ENCODE measurements around the gene HDAC7.
"Not testable (repeated sequence)": the region's sequence is repeated elsewhere in the genome, so short reads cannot be mapped to it uniquely, and the experiment has no call there.

Gene HDAC7

GRCh38 chr12:47849261-47849660 is 29.6 kb upstream of the HDAC7 start:
- no peak for DNase-seq

DNA sequence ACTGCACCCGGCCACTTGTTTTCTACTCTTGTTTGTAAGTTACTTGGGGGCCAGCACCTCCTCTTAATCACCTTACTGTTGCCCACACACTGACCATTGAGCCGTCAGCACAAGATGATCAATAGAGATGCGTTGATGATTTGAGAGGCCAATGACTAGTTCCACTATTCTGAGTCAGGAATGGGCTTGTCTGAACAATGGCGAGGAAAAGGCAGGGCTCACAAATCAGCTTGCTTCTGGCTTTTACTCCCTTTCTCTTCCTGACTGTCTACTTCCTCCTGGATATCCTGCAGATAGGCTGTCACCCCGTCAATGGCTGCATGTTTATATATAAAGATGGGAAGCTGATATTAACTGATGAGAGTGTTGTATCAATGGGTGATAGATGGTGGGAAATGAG is 29.1 kb upstream of the HDAC7 start:
- no peak for DNase-seq

DNA sequence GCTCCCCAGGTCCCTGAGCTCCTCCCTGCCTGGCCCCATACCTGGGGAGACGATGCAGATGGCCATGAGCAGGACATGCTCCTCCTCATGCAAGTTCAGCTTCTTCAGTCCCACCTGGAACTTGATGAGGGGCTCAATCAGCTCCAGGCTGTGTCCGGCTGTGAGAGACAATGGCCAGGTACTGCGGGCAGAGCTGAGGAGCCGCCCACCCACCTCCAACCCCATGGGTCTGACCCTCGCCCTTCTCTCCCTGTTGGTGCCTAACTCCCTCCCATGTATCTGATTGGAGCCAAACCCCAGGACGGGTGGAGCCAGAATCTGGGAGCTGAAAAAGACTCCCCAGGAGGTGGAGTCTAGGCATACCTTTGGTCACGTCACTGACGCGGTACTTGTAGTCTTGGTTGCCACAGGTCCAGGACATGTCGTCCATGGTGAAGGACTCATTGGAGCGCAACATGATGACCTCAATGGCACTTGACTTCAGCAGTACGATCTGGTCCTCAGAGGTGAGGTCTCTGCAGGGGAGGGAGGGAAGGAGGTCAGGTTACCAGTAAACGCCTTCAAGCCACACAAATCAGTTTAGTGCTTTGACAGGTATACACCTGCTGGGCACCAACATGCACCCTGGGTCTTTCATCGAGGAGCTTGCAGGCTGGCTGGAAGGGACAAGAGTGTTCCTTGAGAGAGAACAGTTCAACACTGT is 26.7 kb upstream of the HDAC7 start:
- no peak for DNase-seq

- DNase-seq: no peak
These were observed 25.4 kb upstream of the HDAC7 start for GRCh38 chr12:47845081-47845480.

DNA sequence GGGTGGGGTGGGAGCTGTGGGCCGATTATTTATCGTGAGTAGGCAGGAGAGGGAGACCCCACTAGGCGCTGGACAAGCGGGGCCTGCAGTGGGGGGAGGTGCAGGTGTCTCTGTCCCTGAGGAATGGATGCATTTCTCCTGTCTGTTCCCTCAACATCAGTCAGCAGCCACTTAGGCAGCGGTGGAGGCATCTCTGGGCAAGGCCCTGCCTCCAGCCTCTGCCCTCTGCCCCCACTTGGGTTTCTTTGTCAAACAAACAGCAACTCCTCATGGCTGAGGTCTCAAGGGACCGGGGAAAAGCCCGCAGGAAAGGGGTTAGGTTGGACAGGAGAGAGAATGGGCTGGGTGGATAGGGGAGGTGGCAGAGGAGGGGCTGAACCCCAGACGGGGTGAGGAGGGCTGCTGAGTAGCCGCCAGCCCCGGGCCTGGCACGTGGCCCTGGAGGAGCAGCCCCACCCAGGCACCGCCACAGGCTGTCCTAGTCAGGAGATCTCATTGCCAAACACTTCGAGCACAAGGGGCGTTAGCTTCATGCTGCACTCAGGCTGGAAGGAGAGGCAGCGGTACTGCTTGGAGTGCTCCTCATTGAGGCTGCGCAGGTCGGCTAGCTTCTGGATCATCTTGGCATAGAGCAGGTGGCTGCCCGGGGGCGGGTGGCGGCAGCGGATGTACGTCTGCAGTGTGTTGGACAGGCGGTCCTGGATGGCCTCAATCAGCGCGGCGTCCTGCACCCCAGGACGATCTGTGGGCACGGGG is 24.7 kb upstream of the HDAC7 start:
- no peak for DNase-seq

DNA sequence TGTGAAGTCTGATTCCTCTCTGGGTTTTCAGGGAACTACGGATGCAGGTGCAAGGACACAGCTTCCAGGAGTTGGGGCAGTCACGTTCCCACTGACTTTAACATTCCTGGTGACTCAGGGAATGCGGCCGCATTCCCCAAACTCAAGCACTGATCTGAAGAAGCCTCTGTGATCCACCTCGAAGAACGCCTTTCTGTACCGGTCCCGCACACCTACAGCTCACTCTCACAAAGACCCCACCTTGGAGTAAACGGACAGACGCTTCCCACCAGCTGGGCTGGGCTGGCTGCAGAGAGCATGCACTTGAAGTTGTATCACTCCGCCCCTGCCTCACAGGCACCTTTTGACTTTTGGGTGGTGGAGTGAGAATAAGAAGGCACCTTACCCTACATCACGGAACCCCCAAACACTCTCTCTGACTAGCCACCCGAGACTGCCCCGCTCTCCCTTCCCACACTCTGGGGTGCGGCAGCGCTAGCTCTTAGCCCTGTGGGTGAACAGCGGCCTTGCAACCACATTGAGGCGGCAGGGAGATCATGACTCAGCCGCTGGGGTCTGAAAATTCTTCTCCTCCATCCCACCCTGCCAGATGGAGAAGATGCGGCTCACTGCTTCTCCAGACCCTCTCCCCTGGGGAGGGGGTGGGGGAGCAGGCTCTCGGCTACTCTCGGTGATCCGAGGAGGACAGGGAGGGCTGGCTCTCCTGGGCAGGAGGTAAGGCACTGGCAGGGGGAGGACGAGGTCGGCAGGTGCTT is 23.7 kb upstream of the HDAC7 start:
- DNase-seq: no peak

DNA sequence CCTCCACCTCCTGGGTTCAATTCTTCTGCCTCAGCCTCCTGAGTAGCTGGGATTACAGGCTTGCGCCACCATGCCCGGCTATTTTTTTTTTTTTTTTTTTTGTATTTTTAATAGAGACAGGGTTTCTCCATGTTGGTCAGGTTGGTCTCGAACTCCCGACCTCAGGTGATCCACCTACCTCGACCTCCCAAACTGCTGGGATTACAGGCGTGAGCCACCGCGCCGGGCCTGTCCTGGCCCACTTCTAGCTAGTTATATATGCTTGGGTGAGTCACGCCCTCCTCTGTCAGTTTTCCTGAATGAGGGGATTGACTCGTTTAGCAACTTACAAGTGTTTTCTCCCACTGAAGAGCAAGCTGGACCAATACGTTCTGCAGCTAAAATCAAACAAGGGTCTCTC is 22.8 kb upstream of the HDAC7 start:
- not testable (repeated sequence) for DNase-seq

DNA sequence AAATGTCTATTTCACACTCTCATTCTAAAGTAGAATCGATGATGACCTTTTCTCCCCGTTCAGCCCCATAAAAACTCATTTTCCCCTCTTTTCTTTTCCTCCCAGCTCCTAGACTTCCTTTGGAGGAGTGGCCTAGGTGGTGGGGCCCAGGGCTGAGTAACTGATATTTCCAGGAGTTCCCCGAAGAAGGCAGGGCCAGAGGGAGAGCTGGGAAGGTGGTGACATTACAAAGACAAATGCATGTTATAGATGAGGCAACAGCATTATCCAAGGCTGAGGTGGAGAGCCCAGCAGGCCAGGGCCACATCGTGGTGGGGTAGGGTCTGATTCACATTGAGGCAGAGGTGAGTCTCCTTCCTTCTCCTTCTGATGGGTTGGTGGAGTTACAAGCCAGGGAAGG is 22.2 kb upstream of the HDAC7 start:
- no peak for DNase-seq

GRCh38 chr12:47841501-47841900 is 21.8 kb upstream of the HDAC7 start:
- DNase-seq: no peak

GRCh38 chr12:47840571-47840970 is 20.9 kb upstream of the HDAC7 start:
- DNase-seq: no peak

- DNase-seq: no peak
These were observed 19.6 kb upstream of the HDAC7 start for GRCh38 chr12:47839214-47839876.

GRCh38 chr12:47838286-47838931 is 18.7 kb upstream of the HDAC7 start:
- peak in 19 of 51 donors; percentile 9 to 55 (median 23) for DNase-seq

DNA sequence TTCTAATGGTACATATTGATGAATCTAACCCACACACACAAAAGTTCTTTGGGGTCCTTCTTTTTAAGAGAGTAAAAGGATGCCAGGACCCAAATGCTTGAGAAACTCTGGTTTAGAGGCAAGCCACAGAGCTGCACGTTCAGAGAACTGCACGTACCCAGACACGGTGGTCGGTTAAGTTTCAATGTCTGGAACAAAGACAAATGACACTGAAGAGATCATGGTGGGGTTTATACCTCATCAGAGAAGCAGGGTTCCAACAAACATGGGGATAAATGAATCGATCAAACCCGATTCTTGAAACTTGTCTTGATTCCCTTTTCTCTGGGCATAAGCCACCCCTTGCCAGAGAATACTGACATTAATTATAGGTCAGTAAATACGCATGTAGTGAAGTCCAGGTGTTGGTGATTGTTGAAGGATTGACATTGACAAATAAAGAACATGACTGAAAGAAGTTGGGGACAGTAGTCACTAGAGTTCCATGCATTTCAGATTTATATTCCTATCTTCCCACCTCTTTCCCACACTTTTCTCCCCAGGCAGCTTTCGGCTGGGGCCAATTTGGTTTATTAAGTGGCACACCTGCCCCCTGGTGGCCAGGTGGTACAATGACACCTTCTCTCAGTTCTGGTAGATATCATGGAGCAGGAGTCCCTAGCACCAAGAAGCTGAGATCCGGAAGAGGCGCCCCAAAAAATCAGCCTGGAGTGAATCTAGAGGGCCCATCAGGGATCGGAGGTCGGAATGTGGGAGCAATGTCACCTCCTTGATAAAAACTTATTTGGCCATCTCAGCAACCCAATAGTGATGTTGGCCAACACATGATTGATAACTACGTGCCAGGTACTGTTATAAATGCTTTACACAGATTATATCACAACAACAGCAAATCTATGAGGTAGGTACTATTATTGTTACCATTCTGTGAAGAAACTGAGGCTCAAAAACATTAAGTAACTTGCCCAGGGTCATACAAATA is 17.8 kb upstream of the HDAC7 start:
- peak in 36 of 51 donors; percentile 11 to 69 (median 34) for DNase-seq

DNA sequence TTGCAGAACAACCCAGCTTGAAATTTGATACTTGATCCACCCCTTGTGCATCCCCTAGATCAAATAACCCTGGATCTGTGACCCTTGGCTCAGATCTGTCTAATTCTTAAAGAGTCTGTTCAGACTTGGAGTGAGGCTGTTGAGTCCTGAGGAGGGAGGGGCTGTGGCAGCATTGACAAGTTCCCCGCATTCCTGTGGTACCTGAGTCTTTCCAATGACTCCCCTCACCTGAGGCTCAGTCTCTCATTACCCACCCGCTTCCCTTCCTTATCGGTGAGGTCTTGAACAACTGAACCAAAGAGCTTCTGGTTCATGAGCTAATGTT is 16.1 kb upstream of the HDAC7 start:
- DNase-seq: no peak

DNA sequence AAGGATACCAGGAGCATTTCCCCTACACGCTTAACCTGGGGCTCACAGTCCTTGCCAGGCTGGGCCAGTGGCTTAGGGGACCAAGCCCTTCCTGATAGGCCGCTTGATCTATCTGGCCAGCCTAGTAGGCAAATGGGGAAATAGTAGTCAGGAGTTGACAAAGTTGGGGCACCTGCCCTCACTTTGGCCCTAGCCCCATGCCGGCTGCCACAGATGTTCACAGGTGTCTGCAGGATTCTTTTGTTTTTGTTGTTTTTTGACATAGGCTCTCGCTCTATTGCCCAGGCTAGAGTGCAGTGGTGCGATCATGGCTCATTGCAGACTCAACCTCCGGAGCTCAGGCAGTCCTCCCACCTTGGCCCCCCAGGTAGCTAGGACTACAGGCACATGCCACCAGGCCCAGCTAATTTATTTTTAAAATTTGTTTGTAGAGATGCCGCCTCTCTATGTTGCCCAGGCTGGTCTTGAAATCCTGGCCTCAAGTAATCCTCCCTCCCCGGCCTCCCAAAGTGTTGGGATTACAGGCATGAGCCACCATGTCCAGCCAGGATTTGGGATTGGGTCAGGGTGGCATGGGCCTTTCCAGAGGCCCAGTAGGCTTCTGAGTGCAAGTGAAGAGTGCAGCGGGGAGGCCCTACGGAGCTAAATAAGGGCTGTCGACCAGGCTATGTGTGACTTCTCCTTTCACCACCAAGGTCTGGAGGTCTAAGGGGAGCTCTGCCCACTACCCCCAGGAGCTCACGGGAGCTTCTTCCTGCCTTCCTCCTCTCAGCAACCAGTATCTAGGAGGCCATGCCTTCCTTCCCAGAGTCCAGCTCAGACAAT is 15.5 kb upstream of the HDAC7 start:
- no peak for DNase-seq

DNA sequence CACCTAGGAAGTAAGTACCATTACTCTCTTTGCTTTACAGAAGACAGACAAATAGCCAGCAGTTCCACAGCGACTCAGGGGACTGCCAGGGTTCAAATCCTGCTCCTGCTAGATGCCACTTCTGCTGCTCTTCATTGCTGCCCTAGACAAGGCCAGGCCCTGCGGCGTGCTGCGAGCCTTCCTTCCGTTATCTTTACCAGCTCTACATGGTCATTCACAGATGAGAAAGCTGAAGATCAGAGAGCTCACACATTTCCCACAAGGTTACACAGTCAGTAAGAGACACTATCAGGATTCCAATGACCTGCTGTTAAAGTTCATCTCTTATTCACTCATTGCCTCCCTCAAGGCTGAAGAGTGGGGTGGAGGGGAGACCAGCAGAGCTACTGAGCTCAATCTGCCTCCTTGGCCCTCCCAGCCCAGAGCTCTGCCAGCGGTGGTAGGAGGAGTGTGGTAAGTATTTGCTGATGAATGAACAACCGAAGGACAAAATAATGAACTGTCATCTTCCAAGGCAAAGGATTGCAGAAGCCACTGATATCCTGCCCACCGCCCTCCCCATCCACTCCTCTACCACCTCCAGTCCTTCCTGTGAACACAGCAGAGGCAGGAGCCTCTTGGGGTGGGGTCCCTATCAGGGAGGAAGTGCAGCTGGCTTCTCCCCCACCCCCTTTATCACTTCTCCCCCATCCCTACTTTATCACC is 14.6 kb upstream of the HDAC7 start:
- DNase-seq: no peak

GRCh38 chr12:47833591-47834012 is 13.9 kb upstream of the HDAC7 start:
- DNase-seq: no peak

DNA sequence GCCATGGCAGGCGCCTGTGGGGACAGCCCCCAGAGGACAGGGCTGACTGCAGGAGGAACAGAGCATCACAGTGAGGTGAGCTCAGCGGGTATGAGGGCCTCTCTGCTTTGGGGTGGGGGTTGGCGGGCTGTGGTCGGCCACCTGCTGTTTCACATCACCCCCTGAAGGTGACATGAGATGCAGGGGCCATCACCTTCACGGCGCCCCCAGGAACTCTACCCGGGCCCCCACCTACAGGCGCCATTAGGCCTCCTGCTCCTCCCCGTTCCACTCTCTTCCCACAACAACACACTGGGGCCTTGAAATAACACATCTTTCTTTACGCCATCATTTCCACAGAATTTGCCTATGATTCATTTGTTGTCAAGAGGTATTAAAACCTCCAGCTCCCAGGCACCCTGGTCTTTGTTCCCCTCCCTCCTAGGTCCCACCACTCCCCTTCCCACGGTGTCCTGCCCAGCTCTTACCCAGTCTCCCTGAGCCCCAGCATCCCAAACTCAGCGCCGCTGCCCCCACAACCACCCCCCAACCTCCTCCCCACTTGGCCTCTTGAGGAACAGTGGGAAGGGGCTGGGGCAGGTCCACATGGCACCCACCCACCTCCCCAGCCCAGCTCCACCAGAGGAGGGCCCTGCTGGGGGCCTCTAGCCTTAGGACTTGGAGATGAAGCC is 12.7 kb upstream of the HDAC7 start:
- no peak for DNase-seq
